Measurements from ENCODE around the gene HDAC4. TPM values are rescaled to one million over a fixed set of nuclear protein-coding genes. Genes with fewer than 3 reads are reported as not detected.

Gene HDAC4
- total RNA-seq, 1 experiment from 2014 or later: 61.5 TPM

GRCh38 chr2:239294571-239295054, 106.2 kb downstream of the HDAC4 start:
- Histone ChIP-seq H3K4me3 (no peak overlapping the region), H3K27ac (no peak overlapping the region), H3K79me2 (ENCODE audit: low read depth) (no peaks in the 10 kb centered on the region), H2AFZ (no peak overlapping the region), H3F3A (ENCODE audit: insufficient read depth, low read depth) (no peaks in the 10 kb centered on the region), H3K9me2 (ENCODE audit: insufficient read depth) (no peaks in the 10 kb centered on the region), H3K4me1 (replicated peaks; ENCODE audit: insufficient read depth) (no peaks in the 10 kb centered on the region), H3K4me2 (no peak overlapping the region), H3K9me3 (ENCODE audit: insufficient read depth, low read depth) (no peaks in the 10 kb centered on the region), H3K27me3 (ENCODE audit: insufficient read depth, low read depth) (no peaks in the 10 kb centered on the region), H4K20me1 (ENCODE audit: insufficient read depth) (peaks cover 4% of the 10 kb centered on the region; the same call in 1 of the 2 replicates), H3K36me3 (ENCODE audit: low read depth) (no peaks in the 10 kb centered on the region)
- ChIA-PET POLR2A (ENCODE audit: unreplicated experiment) (interaction anchor here (0.5 to 0.6 kb wide), 2 partner anchors 14 to 106 kb away, joined by 3 to 5 read pairs; partner anchors contain the start of gene HDAC4), CTCF (no interaction called here)
- no peak for DNase-seq
- TF ChIP-seq EZH2 (IDR thresholded peaks at IDR 0.05; ENCODE audit: low read depth) (no peak), CTCF (conservative IDR thresholded peaks at IDR 0.05) (no peak)
- intact Hi-C loops (cut with micrococcal nuclease; ENCODE audit: unreplicated experiment): no loop called here
- no TSS peak for BruUV-seq (replicated peaks)

GRCh38 chr2:239293775-239294430, 106.9 kb downstream of the HDAC4 start:
- ChIA-PET POLR2A (ENCODE audit: unreplicated experiment) (interaction anchor here (0.5 to 0.6 kb wide), 2 partner anchors 14 to 107 kb away, joined by 3 to 5 read pairs; partner anchors contain the start of gene HDAC4), CTCF (interaction anchor here (0.5 kb wide), 1 partner anchor 8 kb away, joined by 3 read pairs; no protein-coding TSS in a partner anchor)
- no peak overlapping the region for H3K4me2 ChIP-seq
- H3F3A ChIP-seq (ENCODE audit: insufficient read depth, low read depth): no peaks in the 10 kb centered on the region
- TF ChIP-seq EZH2 (IDR thresholded peaks at IDR 0.05; ENCODE audit: low read depth) (no peak), CTCF (conservative IDR thresholded peaks at IDR 0.05) (no peak)
- no TSS peak for BruUV-seq (replicated peaks)
- H3K4me3 ChIP-seq: no peak overlapping the region
- no peak overlapping the region for H3K27ac ChIP-seq
- intact Hi-C loops (cut with micrococcal nuclease; ENCODE audit: unreplicated experiment): no loop called here
- H4K20me1 ChIP-seq (ENCODE audit: insufficient read depth): peaks cover 4% of the 10 kb centered on the region; the same call in 1 of the 2 replicates
- no peaks in the 10 kb centered on the region for H3K9me3 ChIP-seq (ENCODE audit: insufficient read depth, low read depth)
- H3K79me2 ChIP-seq (ENCODE audit: low read depth): no peaks in the 10 kb centered on the region
- no peaks in the 10 kb centered on the region for H3K9me2 ChIP-seq (ENCODE audit: insufficient read depth)
- H3K36me3 ChIP-seq (ENCODE audit: low read depth): no peaks in the 10 kb centered on the region
- no peaks in the 10 kb centered on the region for H3K27me3 ChIP-seq (ENCODE audit: insufficient read depth, low read depth)
- H2AFZ ChIP-seq: no peak overlapping the region
- no peaks in the 10 kb centered on the region for H3K4me1 ChIP-seq (replicated peaks; ENCODE audit: insufficient read depth)
- no peak for DNase-seq

GRCh38 chr2:239292959-239293774, 107.7 kb downstream of the HDAC4 start:
- POLR2A ChIA-PET (ENCODE audit: unreplicated experiment): no interaction called here
- H3K9me2 ChIP-seq (ENCODE audit: insufficient read depth): no peaks in the 10 kb centered on the region
- DNase-seq: no peak
- no peaks in the 10 kb centered on the region for H3K9me3 ChIP-seq (ENCODE audit: insufficient read depth, low read depth)
- H3K27me3 ChIP-seq (ENCODE audit: insufficient read depth, low read depth): no peaks in the 10 kb centered on the region
- intact Hi-C loops (cut with micrococcal nuclease; ENCODE audit: unreplicated experiment): no loop called here
- no peaks in the 10 kb centered on the region for H3K79me2 ChIP-seq (ENCODE audit: low read depth)
- no peak for TF ChIP-seq EZH2 (IDR thresholded peaks at IDR 0.05; ENCODE audit: low read depth)
- no peak overlapping the region for H3K4me3 ChIP-seq
- CTCF ChIA-PET: no interaction called here
- H3K27ac ChIP-seq: no peak overlapping the region
- H3F3A ChIP-seq (ENCODE audit: insufficient read depth, low read depth): no peaks in the 10 kb centered on the region
- H4K20me1 ChIP-seq (ENCODE audit: insufficient read depth): peaks cover 4% of the 10 kb centered on the region; the same call in 1 of the 2 replicates
- no peaks in the 10 kb centered on the region for H3K36me3 ChIP-seq (ENCODE audit: low read depth)
- H3K4me2 ChIP-seq: no peak overlapping the region
- H2AFZ ChIP-seq: no peak overlapping the region
- BruUV-seq (replicated peaks): no TSS peak
- no peaks in the 10 kb centered on the region for H3K4me1 ChIP-seq (replicated peaks; ENCODE audit: insufficient read depth)
